MM.1S (cell line): ENCODE results near the gene PSMB10.

Experiments
- DNase-seq: peaks from one replicate; pipeline ENCODE4 v3.0.0-alpha.2; 2015
- H2AFZ ChIP-seq: fragments of 300-600 bp; sonication (generic); 2 replicates; pipeline ENCODE4 v1.6.0; 2016; ENCODE audit warnings: antibody characterized with exemption, low read length
- H3F3A ChIP-seq: fragments of 300-600 bp; sonication (generic); 2 replicates; pipeline ENCODE4 v1.6.1; 2016; ENCODE audit warnings: mild to moderate bottlenecking, antibody characterized with exemption, low read length, moderate library complexity, mixed read lengths; ENCODE audit not compliant: insufficient read depth
- H3K27ac ChIP-seq: fragments of 300-600 bp; sonication (generic); 2 replicates; pipeline ENCODE4 v1.5.1; 2016; ENCODE audit warnings: mild to moderate bottlenecking, low read length
- H3K27me3 ChIP-seq: fragments of 300-600 bp; sonication (generic); replicated peaks from 2 replicates; pipeline ENCODE4 v1.6.0; 2016; ENCODE audit warnings: low read length; ENCODE audit not compliant: insufficient read depth
- H3K36me3 ChIP-seq: fragments of 300-600 bp; sonication (generic); replicated peaks from 2 replicates; pipeline ENCODE4 v1.6.1; 2016; ENCODE audit warnings: mild to moderate bottlenecking, low read length, mixed read lengths; ENCODE audit not compliant: insufficient read depth
- H3K4me1 ChIP-seq: fragments of 300-600 bp; sonication (generic); 2 replicates; pipeline ENCODE4 v1.6.1; 2016; ENCODE audit warnings: low read length, mixed read lengths
- H3K4me2 ChIP-seq: fragments of 300-600 bp; sonication (generic); 2 replicates; pipeline ENCODE4 v1.6.0; 2016; ENCODE audit warnings: low read depth, low read length
- H3K4me3 ChIP-seq: fragments of 300-600 bp; sonication (generic); 2 replicates; pipeline ENCODE4 v1.5.1; 2016; ENCODE audit warnings: low read length, mixed read lengths
- H3K79me2 ChIP-seq: fragments of 300-600 bp; sonication (generic); 2 replicates; pipeline ENCODE4 v1.6.1; 2016; ENCODE audit warnings: mixed run types, low read length, mixed read lengths
- H3K9ac ChIP-seq: fragments of 300-600 bp; sonication (generic); 2 replicates; pipeline ENCODE4 v1.6.1; 2016; ENCODE audit warnings: low read length, mixed read lengths
- H3K9me2 ChIP-seq: fragments of 300-600 bp; sonication (generic); replicated peaks from 2 replicates; pipeline ENCODE4 v1.6.1; 2016; ENCODE audit warnings: mild to moderate bottlenecking, low read length, mixed read lengths; ENCODE audit not compliant: insufficient read depth
- H3K9me3 ChIP-seq: fragments of 300-600 bp; sonication (generic); replicated peaks from 2 replicates; pipeline ENCODE4 v1.6.1; 2016; ENCODE audit warnings: mild to moderate bottlenecking, low read length, mixed read lengths; ENCODE audit not compliant: insufficient read depth
- H4K20me1 ChIP-seq: fragments of 300-600 bp; sonication (generic); 2 replicates; pipeline ENCODE4 v1.6.1; 2016; ENCODE audit warnings: mild to moderate bottlenecking, low read length, moderate library complexity, mixed read lengths; ENCODE audit not compliant: insufficient read depth
- CTCF ChIP-seq: fragments of 300-600 bp; sonication (generic); IDR thresholded peaks from 2 replicates; pipeline ENCODE4 v1.5.1; 2016; ENCODE audit warnings: antibody characterized with exemption, low read length, mixed read lengths
- EZH2 ChIP-seq: fragments of 300-600 bp; sonication (generic); optimal IDR thresholded peaks from 2 replicates; pipeline ENCODE3; 2017; ENCODE audit warnings: low read depth, mild to moderate bottlenecking, antibody characterized with exemption, low read length, mixed read lengths
- EZH2phosphoT487 ChIP-seq: fragments of 300-600 bp; sonication (generic); IDR thresholded peaks from 2 replicates; pipeline ENCODE4 v1.6.1; 2018; ENCODE audit warnings: antibody characterized with exemption, low read length

The PSMB10 gene

DNA sequence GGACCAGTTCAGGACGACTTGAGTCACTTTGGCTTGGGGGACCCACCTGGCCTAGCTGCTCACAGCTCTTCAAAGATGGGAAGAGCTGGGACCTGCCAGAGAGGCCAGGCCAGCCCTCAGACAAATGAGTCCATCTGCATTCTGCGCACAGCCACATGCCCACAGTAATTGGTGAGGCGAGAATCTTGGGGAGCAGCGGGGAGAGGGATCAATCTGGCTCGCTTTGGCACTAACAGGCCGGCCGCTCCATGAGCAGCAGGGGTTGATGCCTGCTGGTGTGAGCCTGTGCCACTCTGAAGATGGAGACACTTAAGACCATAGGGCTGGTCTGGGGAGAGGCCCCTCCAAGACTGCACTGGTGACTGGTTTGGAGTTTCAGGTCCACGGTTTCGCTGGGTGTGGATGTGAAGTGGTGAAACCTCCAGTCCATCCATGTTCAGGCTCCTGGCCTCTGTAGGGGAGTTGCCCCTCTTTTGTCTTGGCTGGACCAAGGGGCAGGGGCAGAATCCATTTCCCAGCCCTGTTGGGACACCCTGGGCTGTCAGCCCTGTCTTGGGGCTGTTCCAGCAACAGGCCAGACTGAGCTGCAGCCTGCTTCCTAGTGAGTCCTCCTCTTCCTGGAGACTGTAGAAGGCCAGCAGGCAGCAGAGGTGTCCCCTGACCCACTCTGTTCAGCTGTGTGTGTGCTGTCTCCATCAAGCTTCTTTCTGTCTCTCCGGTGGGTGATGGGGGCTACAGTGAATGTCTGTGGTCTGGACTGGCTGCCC lies 12.3 kb downstream of the PSMB10 start:
- no peak for TF ChIP-seq EZH2
- no peak for TF ChIP-seq EZH2phosphoT487
- no peak for TF ChIP-seq CTCF
- Histone ChIP-seq H4K20me1 (no peaks in the 10 kb centered on the region), H3K27me3 (no peaks in the 10 kb centered on the region), H3K4me1 (no peaks in the 10 kb centered on the region), H3K4me3 (no peak overlapping the region), H2AFZ (no peak overlapping the region), H3K9me2 (no peaks in the 10 kb centered on the region), H3F3A (no peaks in the 10 kb centered on the region), H3K27ac (no peak overlapping the region), H3K9me3 (no peaks in the 10 kb centered on the region), H3K36me3 (no peaks in the 10 kb centered on the region), H3K9ac (no peak overlapping the region), H3K4me2 (no peak overlapping the region), H3K79me2 (peaks cover 5% of the 10 kb centered on the region)
- no peak for DNase-seq

GRCh38 chr16:67923414-67924116 lies 13.1 kb downstream of the PSMB10 start:
- TF ChIP-seq EZH2, result no peak
- no peak for TF ChIP-seq EZH2phosphoT487
- TF ChIP-seq CTCF, result no peak
- Histone ChIP-seq H3K9me3 (no peaks in the 10 kb centered on the region), H3K4me2 (no peak overlapping the region), H3K4me1 (no peaks in the 10 kb centered on the region), H3K27ac (no peak overlapping the region), H3K4me3 (no peak overlapping the region), H3K9ac (no peak overlapping the region), H2AFZ (no peak overlapping the region), H3K27me3 (no peaks in the 10 kb centered on the region), H4K20me1 (no peaks in the 10 kb centered on the region), H3F3A (no peaks in the 10 kb centered on the region), H3K9me2 (no peaks in the 10 kb centered on the region), H3K79me2 (peaks cover 7% of the 10 kb centered on the region), H3K36me3 (no peaks in the 10 kb centered on the region)
- DNase-seq, result no peak

DNA sequence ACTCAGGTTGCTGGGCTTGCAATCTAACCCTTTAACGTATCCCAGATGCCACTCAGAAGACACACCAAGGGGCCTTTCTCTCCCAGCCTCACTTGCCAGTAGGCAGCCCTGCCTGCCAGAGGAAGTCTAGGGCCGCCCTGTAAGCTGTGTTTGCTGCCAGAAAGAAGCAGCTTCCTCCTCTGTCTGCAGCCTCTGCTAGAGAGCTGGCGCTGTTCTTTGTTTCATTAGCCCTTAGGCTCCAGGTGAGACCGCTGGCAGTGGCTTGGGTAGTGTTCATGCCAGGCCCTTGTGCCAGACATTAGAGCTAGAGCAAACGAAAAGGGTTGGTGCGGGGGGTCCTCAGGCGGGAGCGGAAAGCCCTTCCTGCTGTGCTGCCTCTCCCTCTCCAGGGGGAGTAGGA lies 13.9 kb downstream of the PSMB10 start:
- no peak overlapping the region for H3K27ac ChIP-seq
- no peak for DNase-seq
- H3F3A ChIP-seq, result no peaks in the 10 kb centered on the region
- no peaks in the 10 kb centered on the region for H3K36me3 ChIP-seq
- H3K4me1 ChIP-seq, result no peaks in the 10 kb centered on the region
- no peak overlapping the region for H3K4me3 ChIP-seq
- H3K79me2 ChIP-seq, result peaks cover 7% of the 10 kb centered on the region
- no peak overlapping the region for H2AFZ ChIP-seq
- no peaks in the 10 kb centered on the region for H3K9me2 ChIP-seq
- TF ChIP-seq CTCF, result no peak
- no peak for TF ChIP-seq EZH2phosphoT487
- no peak for TF ChIP-seq EZH2
- H4K20me1 ChIP-seq, result no peaks in the 10 kb centered on the region
- no peaks in the 10 kb centered on the region for H3K9me3 ChIP-seq
- no peak overlapping the region for H3K4me2 ChIP-seq
- H3K9ac ChIP-seq, result no peak overlapping the region
- no peaks in the 10 kb centered on the region for H3K27me3 ChIP-seq
